Measurements from ENCODE around the gene TMEM132C.

The TMEM132C gene

GRCh38 chr12:128573907-128574306 is 306.9 kb downstream of the TMEM132C start:
- DNase-seq (ENCODE audit: low read depth): no peak
- no peak overlapping the region for H3K4me3 ChIP-seq (ENCODE audit: low read depth, low read length)
- TF ChIP-seq CTCF (conservative IDR thresholded peaks at IDR 0.05; ENCODE audit: low read depth, low read length): no peak

GRCh38 chr12:128578045-128578444 is 311.1 kb downstream of the TMEM132C start:
- no peak overlapping the region for H3K4me3 ChIP-seq (ENCODE audit: low read depth, low read length)
- DNase-seq (ENCODE audit: low read depth): no peak
- no peak for TF ChIP-seq CTCF (conservative IDR thresholded peaks at IDR 0.05; ENCODE audit: low read depth, low read length)

- no peak for TF ChIP-seq CTCF (conservative IDR thresholded peaks at IDR 0.05; ENCODE audit: low read depth, low read length)
- H3K4me3 ChIP-seq (ENCODE audit: low read depth, low read length): no peak overlapping the region
- DNase-seq (ENCODE audit: low read depth): no peak
Measured at GRCh38 chr12:128581321-128581761, 314.4 kb downstream of the TMEM132C start.

- no peak overlapping the region for H3K4me3 ChIP-seq (ENCODE audit: low read depth, low read length)
- no peak for DNase-seq (ENCODE audit: low read depth)
- TF ChIP-seq CTCF (conservative IDR thresholded peaks at IDR 0.05; ENCODE audit: low read depth, low read length): no peak
Measured at GRCh38 chr12:128583453-128583852, 316.5 kb downstream of the TMEM132C start.

GRCh38 chr12:128586451-128587029 is 319.6 kb downstream of the TMEM132C start:
- no peak for DNase-seq (ENCODE audit: low read depth)
- no peak for TF ChIP-seq CTCF (conservative IDR thresholded peaks at IDR 0.05; ENCODE audit: low read depth, low read length)
- no peak overlapping the region for H3K4me3 ChIP-seq (ENCODE audit: low read depth, low read length)

GRCh38 chr12:128587918-128588317 is 320.9 kb downstream of the TMEM132C start:
- no peak overlapping the region for H3K4me3 ChIP-seq (ENCODE audit: low read depth, low read length)
- DNase-seq (ENCODE audit: low read depth): no peak
- TF ChIP-seq CTCF (conservative IDR thresholded peaks at IDR 0.05; ENCODE audit: low read depth, low read length): no peak

- TF ChIP-seq CTCF (conservative IDR thresholded peaks at IDR 0.05; ENCODE audit: low read depth, low read length): no peak
- DNase-seq (ENCODE audit: low read depth): no peak
- no peak overlapping the region for H3K4me3 ChIP-seq (ENCODE audit: low read depth, low read length)
Measured at GRCh38 chr12:128592220-128592744, 325.3 kb downstream of the TMEM132C start.
